HG02852 (cell line): ENCODE measurements around the gene SOCS3.

Source experiments
- ATAC-seq: cut with Tn5 transposase; IDR thresholded peaks from one replicate; pipeline ENCODE4 v1.9.1; 2021; ENCODE audit warnings: mild to moderate bottlenecking, moderate library complexity; ENCODE audit not compliant: unreplicated experiment

SOCS3 gene

GRCh38 chr17:78368854-78369495, 9.1 kb upstream of the SOCS3 start:
- ATAC-seq: no peak

GRCh38 chr17:78368348-78368747, 8.5 kb upstream of the SOCS3 start:
- ATAC-seq: no peak

GRCh38 chr17:78367193-78367592, 7.3 kb upstream of the SOCS3 start:
- no peak for ATAC-seq

- ATAC-seq: peak; percentile 54
These were observed 6.4 kb upstream of the SOCS3 start for GRCh38 chr17:78366109-78366848.

GRCh38 chr17:78365561-78366108, 5.8 kb upstream of the SOCS3 start:
- no peak for ATAC-seq

GRCh38 chr17:78364436-78365281, 4.8 kb upstream of the SOCS3 start:
- no peak for ATAC-seq

GRCh38 chr17:78362671-78363070, 2.8 kb upstream of the SOCS3 start:
- ATAC-seq: no peak

- ATAC-seq: no peak
These were observed 2.4 kb upstream of the SOCS3 start for GRCh38 chr17:78362232-78362631.

- ATAC-seq: no peak
These were observed 1.4 kb upstream of the SOCS3 start for GRCh38 chr17:78361225-78361701.

GRCh38 chr17:78360371-78361224, 721 bp upstream of the SOCS3 start:
- ATAC-seq: peak; percentile 2

- ATAC-seq: no peak
These were observed 418 bp downstream of the SOCS3 start for GRCh38 chr17:78359321-78359996.

- ATAC-seq: no peak
These were observed 1.1 kb downstream of the SOCS3 start for GRCh38 chr17:78358538-78359320.

- no peak for ATAC-seq
These were observed 2.0 kb downstream of the SOCS3 start for GRCh38 chr17:78357672-78358537.

- no peak for ATAC-seq
These were observed 2.7 kb downstream of the SOCS3 start for GRCh38 chr17:78357177-78357586.

GRCh38 chr17:78356101-78356713, 3.7 kb downstream of the SOCS3 start:
- peak; percentile 60 for ATAC-seq

- no peak for ATAC-seq
These were observed 4.2 kb downstream of the SOCS3 start for GRCh38 chr17:78355701-78356100.

GRCh38 chr17:78355045-78355641, 4.7 kb downstream of the SOCS3 start:
- ATAC-seq: no peak
